GM21423 (cell line): ENCODE measurements around the gene PCDHGA11.
"Not testable (repeated sequence)": the region's sequence is repeated elsewhere in the genome, so short reads cannot be mapped to it uniquely, and the experiment has no call there.

Experiments used
- ATAC-seq: cut with Tn5 transposase; IDR thresholded peaks from one replicate; pipeline ENCODE4 v1.9.1; 2021; ENCODE audit warnings: mild to moderate bottlenecking, moderate library complexity; ENCODE audit not compliant: unreplicated experiment

The PCDHGA11 gene

DNA sequence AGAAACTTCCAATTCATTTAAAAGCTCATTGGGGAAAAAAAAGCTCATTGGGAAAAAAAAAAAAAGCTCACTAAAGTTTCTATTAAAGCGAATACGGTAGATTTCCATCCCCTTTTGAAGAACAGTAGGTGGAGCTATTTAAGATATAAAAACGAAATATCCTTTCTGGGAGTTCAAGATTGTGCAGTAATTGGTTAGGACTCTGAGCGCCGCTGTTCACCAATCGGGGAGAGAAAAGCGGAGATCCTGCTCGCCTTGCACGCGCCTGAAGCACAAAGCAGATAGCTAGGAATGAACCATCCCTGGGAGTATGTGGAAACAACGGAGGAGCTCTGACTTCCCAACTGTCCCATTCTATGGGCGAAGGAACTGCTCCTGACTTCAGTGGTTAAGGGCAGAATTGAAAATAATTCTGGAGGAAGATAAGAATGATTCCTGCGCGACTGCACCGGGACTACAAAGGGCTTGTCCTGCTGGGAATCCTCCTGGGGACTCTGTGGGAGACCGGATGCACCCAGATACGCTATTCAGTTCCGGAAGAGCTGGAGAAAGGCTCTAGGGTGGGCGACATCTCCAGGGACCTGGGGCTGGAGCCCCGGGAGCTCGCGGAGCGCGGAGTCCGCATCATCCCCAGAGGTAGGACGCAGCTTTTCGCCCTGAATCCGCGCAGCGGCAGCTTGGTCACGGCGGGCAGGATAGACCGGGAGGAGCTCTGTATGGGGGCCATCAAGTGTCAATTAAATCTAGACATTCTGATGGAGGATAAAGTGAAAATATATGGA lies 9.7 kb downstream of the PCDHGA11 start, which contains the start of gene PCDHGA12:
PCDHGA12 (plus strand) TSS at position 176 of the 782 bp plus-strand sequence; CDS start at position 429, 253 bp downstream.
- ATAC-seq = peak; percentile 86

DNA sequence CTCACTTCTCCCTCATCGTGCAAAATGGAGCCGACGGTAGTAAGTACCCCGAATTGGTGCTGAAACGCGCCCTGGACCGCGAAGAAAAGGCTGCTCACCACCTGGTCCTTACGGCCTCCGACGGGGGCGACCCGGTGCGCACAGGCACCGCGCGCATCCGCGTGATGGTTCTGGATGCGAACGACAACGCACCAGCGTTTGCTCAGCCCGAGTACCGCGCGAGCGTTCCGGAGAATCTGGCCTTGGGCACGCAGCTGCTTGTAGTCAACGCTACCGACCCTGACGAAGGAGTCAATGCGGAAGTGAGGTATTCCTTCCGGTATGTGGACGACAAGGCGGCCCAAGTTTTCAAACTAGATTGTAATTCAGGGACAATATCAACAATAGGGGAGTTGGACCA lies 10.4 kb downstream of the PCDHGA11 start:
- ATAC-seq = no peak

DNA sequence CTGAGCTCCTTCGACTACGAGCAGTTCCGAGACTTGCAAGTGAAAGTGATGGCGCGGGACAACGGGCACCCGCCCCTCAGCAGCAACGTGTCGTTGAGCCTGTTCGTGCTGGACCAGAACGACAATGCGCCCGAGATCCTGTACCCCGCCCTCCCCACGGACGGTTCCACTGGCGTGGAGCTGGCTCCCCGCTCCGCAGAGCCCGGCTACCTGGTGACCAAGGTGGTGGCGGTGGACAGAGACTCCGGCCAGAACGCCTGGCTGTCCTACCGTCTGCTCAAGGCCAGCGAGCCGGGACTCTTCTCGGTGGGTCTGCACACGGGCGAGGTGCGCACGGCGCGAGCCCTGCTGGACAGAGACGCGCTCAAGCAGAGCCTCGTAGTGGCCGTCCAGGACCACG lies 11.5 kb downstream of the PCDHGA11 start:
- not testable (repeated sequence) for ATAC-seq

DNA sequence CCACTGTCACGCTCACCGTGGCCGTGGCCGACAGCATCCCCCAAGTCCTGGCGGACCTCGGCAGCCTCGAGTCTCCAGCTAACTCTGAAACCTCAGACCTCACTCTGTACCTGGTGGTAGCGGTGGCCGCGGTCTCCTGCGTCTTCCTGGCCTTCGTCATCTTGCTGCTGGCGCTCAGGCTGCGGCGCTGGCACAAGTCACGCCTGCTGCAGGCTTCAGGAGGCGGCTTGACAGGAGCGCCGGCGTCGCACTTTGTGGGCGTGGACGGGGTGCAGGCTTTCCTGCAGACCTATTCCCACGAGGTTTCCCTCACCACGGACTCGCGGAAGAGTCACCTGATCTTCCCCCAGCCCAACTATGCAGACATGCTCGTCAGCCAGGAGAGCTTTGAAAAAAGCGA lies 11.9 kb downstream of the PCDHGA11 start:
- not testable (repeated sequence) for ATAC-seq

DNA sequence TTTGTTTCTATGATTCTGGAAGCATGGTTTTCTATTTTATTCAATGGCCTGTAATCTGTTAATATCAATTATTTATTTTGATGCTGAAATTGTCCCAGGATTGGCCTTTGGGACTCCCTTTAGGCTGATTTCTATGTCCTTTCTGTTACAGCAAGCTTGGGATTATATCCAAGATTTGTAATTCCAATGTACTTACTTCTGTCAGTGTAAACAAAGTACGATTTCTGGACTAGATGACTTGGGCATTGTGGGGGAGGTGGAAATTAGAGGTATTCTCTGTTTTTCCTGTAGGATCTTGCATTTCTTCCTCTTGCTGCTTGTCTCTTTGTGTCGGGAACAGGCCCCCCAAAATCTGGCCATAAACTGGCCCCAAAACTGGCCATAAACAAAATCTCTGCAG lies 13.2 kb downstream of the PCDHGA11 start:
- ATAC-seq = no peak

DNA sequence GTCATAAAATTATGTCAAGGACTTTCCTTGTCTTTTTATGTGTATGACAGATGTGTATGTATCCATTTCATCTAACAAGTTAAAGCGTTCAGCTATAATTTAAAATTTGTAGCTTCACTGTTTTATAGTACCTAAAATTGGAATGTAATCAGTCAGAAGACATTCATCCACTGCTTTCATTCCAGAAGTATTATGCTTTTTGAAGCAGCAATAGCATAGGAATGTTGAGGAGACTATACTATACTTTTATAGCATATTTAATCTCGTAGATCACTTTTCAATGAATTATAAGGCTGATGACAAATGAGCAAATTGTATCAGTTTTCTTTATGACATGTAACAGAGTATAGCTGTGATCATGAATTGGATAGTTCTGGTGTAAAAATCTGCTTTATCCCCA lies 16.4 kb downstream of the PCDHGA11 start:
- no peak for ATAC-seq

DNA sequence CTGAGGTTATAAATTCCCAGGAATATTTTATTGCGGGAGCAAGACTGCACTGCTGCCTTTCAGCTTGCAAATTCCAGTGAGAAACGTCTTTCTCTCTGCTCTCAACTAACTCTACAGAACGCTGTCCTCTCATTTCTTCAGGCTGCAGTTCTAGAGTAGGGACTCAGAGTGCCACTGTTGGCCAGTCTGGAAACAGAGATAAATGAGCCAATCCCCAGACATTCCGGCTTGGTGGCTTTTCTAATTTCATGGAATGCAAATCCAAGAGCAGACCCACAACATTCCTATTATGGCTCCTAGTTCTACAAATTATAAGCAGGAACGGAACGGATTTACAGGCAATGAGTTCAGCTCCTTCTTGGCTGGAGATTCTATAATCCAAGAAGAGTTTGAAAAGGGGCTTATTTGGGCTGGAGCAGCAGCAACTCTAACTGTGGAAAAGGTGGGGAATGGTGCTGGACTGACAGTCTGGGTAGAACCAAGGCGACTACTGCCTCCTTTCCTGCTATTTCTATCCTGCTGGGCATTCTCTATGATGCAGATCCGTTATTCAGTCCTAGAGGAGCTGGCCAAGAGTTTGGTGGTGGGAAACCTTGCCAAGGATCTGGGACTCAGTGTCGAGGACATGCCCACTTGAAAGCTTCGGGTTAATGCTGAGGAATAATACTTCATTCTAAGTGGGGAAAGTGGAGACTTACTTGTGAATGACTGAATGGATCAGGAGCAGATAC lies 18.7 kb downstream of the PCDHGA11 start:
- ATAC-seq = no peak

DNA sequence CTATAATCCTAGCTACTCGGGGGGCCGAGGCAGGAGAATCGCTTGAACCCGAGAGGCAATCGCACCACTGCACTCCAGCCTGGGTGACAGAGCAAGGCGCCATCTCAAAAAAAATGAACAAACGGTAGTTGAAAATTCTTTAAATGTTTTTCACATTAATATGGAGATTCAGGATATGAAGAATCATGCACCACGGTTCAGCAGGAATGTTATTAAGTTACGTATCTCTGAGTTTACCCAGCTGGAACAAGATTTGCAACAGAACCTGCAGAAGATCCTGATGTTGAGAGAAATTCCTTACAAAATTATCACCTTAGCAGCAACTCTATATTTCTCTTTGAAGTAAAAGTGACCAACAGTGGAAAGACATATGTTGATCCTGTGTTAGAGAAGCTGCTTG lies 19.5 kb downstream of the PCDHGA11 start:
- no peak for ATAC-seq

DNA sequence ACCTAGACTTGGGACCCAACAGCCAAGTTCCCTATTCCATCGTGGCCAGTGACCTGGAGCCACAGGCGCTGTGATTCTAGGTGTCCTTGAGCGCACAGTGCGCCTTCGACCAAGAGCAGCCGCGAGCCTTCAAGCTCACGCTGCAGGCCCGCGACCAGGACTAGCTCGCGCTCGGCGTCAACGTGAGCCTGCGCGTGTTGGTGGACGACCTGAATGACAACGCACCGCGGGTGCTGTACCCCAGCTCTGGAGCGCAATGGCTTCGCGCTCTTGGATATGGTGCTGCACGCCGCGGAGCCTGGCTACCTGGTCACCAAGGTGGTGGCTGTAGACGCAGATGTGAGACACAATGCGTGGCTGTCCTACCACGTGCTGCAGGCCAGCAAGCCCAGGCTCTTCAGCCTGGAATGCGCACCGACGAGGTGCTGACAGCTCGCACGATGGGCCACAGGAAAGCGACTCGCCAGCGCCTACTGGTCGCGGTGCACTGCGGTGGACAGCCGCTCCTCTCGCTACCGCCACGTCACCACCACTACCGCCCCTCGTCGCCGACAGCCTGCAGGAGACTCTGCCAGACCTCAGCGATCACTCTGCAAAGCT lies 20.8 kb downstream of the PCDHGA11 start:
- ATAC-seq = no peak

DNA sequence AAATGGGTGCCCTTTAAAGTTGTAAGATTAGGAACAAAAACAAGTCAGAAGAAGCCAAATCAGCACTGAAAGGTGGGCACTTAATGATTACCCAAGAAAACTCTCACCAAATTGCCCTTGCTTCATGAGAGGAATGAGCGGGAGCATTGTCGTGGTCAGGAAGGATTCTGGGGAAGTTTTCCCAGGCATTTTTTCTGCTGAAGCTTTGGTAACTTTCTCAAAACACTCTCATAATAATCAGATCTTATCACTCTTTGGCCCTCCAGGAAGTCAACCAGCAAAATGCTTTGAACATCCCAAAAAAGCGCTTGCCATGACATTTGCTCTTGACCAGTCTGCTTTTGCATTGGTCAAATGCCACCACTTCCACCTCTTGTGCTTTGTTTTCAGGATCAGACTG lies 44.5 kb downstream of the PCDHGA11 start:
- ATAC-seq = no peak
